HepG2 (cell line): ENCODE data around the gene DCAF8. TPM values are rescaled to one million over a fixed set of nuclear protein-coding genes. Genes with fewer than 3 reads are reported as not detected.

Experiments
- ATF1 ChIP-seq: IDR thresholded peaks from 2 replicates; pipeline ENCODE4 v1.6.1; 2016; ENCODE audit warnings: mild to moderate bottlenecking, control low read depth
- REL ChIP-seq: sonication (generic); formaldehyde crosslinking; conservative IDR thresholded peaks from 2 replicates; pipeline ENCODE4 v1.8.0; 2022; ENCODE audit warnings: mild to moderate bottlenecking, missing genetic modification reagents, moderate library complexity
- TGIF2 ChIP-seq: IDR thresholded peaks from 2 replicates; pipeline ENCODE4 v1.6.1; 2016; ENCODE audit warnings: control low read depth, missing compliant biosample characterization
- ZBTB40 ChIP-seq, 2 experiments: fragments of 450-650 bp in 1 of 2; sonication (generic) in 1 of 2; formaldehyde crosslinking in 1 of 2; IDR thresholded peaks; 2 replicates each; pipeline versions ENCODE4 v1.6.1 to v1.8.0; 2016 to 2022; ENCODE audit warnings: antibody characterized with exemption in 1 of 2, mild to moderate bottlenecking in 1 of 2, missing genetic modification reagents in 1 of 2
- ZFX ChIP-seq: sonication (generic); formaldehyde crosslinking; IDR thresholded peaks from 2 replicates; pipeline ENCODE4 v1.4.0; 2020; ENCODE audit warnings: mild to moderate bottlenecking, low read depth, missing genetic modification reagents, moderate library complexity
- ZIK1 ChIP-seq: sonication (generic); formaldehyde crosslinking; IDR thresholded peaks from 2 replicates; pipeline ENCODE4 v1.5.0; 2020; ENCODE audit warnings: mild to moderate bottlenecking, low read depth, missing genetic modification reagents, borderline replicate concordance
- ZKSCAN8 ChIP-seq: IDR thresholded peaks from 2 replicates; pipeline ENCODE4 v1.6.1; 2016; ENCODE audit warnings: borderline replicate concordance, missing genetic modification reagents, missing compliant biosample characterization
- ZNF263 ChIP-seq: sonication (generic); formaldehyde crosslinking; IDR thresholded peaks from 2 replicates; pipeline ENCODE4 v1.4.0; 2020; ENCODE audit warnings: missing genetic modification reagents
- ZNF646 ChIP-seq: sonication (generic); formaldehyde crosslinking; IDR thresholded peaks from 2 replicates; pipeline ENCODE4 v1.9.0; 2021; ENCODE audit warnings: mild to moderate bottlenecking, missing genetic modification reagents
- polyA plus RNA-seq, 8 experiments: library from polyadenylated mRNA; depleted of rRNA in 3 of 8; stranded (reverse) in 7 of 8; unstranded in 1 of 8; fragments of >200 nt; fragmentation: Illumina TruSeq in 4 of 8; extraction: Trizol in 4 of 8; gene quantifications; 2 replicates each; pipeline versions ENCODE4 v1.2.1 to v1.2.3, GENCODE V29; 2011 to 2016; ENCODE audit warnings: low read depth in 4 of 8, missing spikeins in 1 of 8, mixed read lengths in 1 of 8; ENCODE audit not compliant: insufficient read depth in 1 of 8
- total RNA-seq, 5 experiments: library from RNA; depleted of rRNA; stranded (reverse); fragments of >200 nt; fragmentation: Illumina TruSeq; extraction: Trizol; gene quantifications; 2 replicates each; pipeline ENCODE4 v1.2.3, GENCODE V29; 2016; ENCODE audit warnings: low read depth in 1 of 5
- TF ChIP-seq, protein P1 (sequence below): conservative IDR thresholded peaks from 2 replicates; pipeline ENCODE4 v1.6.1; 2018; ENCODE audit warnings: missing genetic modification reagents

Gene DCAF8
- total and polyA plus RNA-seq, 2 of the 13 experiments (the other 11 are each of a cell fraction or from before 2014, with no cell fraction given): 73.4 to 79.8 TPM

DNA sequence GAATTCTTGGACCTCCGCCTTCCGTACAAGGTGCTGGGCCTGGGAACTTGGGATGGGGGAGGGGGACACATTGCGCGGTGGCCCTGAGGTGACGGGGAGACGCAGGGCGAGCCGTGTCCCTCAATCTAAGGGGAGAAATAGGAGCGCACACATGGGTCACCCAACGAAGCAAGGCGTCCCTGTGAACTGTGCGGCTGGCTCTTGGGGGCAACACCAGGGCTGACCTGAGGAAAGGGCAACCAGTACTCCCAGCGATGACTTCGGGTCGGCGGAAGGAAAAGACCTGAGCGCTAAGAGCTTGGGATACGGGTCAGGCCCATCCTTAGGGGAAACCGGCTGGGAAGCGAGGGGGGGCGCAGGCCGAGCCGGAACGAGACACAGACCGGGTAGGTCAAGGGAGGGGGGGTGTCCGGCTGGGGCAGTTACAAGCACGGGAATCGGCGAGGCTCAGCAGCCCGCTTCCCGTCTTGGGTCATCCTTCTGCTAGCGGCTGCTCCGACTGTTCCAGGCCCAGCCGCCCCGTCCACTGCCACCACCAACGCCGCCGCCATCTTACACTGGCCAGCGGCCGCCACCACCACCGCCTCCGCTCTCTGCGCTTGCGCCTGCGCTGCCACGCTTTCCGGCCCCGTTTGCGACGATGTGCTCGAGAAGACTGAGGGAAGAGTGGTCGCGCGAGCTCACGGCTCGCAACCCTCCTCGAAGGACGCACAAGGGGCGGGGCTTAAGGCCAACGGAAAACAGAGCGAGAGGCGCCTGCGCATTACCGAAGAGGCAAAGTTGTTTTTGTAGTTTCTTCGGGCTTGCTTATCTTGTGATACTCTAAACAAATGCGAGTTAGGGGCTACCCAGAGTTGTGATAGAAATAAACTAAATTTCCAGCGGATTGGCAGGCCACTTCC is at the start of gene DCAF8 (continued):
- TF ChIP-seq ZBTB40 (IDR thresholded peaks at IDR 0.05) (no peak), ZBTB40 (CRISPR knock-in tag; IDR thresholded peaks at IDR 0.05) (no peak; the same call in 1 of the 2 replicates), ZFX (CRISPR knock-in tag) (peak; percentile 97), ATF1 (CRISPR knock-in tag) (no peak), ZIK1 (CRISPR knock-in tag) (0 out of 2 replicates have a peak, but pooled peaks have one; percentile 27), TGIF2 (CRISPR knock-in tag) (no peak), ZNF646 (CRISPR knock-in tag) (no peak), ZNF263 (CRISPR knock-in tag) (no peak), ZKSCAN8 (no peak), REL (CRISPR knock-in tag) (peak; percentile 66; the same call in 1 of the 2 replicates)
- TF ChIP-seq, protein P1, sequence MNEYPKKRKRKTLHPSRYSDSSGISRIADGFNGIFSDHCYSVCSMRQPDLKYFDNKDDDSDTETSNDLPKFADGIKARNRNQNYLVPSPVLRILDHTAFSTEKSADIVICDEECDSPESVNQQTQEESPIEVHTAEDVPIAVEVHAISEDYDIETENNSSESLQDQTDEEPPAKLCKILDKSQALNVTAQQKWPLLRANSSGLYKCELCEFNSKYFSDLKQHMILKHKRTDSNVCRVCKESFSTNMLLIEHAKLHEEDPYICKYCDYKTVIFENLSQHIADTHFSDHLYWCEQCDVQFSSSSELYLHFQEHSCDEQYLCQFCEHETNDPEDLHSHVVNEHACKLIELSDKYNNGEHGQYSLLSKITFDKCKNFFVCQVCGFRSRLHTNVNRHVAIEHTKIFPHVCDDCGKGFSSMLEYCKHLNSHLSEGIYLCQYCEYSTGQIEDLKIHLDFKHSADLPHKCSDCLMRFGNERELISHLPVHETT: 0 out of 2 replicates have a peak, but pooled peaks have one; percentile 40
